IPS-15b (cell line): ENCODE data around the gene PCDHA6.

Experiments
- H3K27me3 ChIP-seq: one replicate; pipeline ENCODE4 v1.6.1; 2013; ENCODE audit warnings: low read length; ENCODE audit not compliant: control insufficient read depth, insufficient read depth
- H3K36me3 ChIP-seq: one replicate; pipeline ENCODE4 v1.6.1; 2013; ENCODE audit warnings: low read length; ENCODE audit not compliant: control insufficient read depth, insufficient read depth
- H3K4me1 ChIP-seq: one replicate; pipeline ENCODE4 v1.6.1; 2013; ENCODE audit warnings: mild to moderate bottlenecking, low read length; ENCODE audit not compliant: control insufficient read depth, insufficient read depth
- H3K4me3 ChIP-seq: one replicate; pipeline ENCODE4 v1.5.1; 2013; ENCODE audit warnings: low read depth, low read length
- H3K9ac ChIP-seq: one replicate; pipeline ENCODE4 v1.6.1; 2013; ENCODE audit warnings: low read depth, mild to moderate bottlenecking, low read length
- H3K9me3 ChIP-seq: one replicate; pipeline ENCODE4 v1.6.1; 2013; ENCODE audit warnings: mild to moderate bottlenecking, low read length; ENCODE audit not compliant: control insufficient read depth, insufficient read depth

PCDHA6 gene

GRCh38 chr5:140877262-140877581 lies 49.5 kb downstream of the PCDHA6 start:
- H3K4me3 ChIP-seq = no peak overlapping the region
- H3K36me3 ChIP-seq = no peaks in the 10 kb centered on the region
- no peaks in the 10 kb centered on the region for H3K27me3 ChIP-seq
- H3K9ac ChIP-seq = no peak overlapping the region
- H3K9me3 ChIP-seq = no peaks in the 10 kb centered on the region
- peaks cover 3% of the 10 kb centered on the region for H3K4me1 ChIP-seq
